Amniotic stem cell (primary cell): ENCODE data around the gene REEP1.

Experiments used
- DNase-seq: peaks from one replicate; lab custom pipeline; 2025; lab: John Stamatoyannopoulos, UW

The REEP1 gene

GRCh38 chr2:86305915-86306254 is 31.5 kb downstream of the REEP1 start:
- no peak for DNase-seq

- no peak for DNase-seq
Observed at GRCh38 chr2:86305195-86305914, 32.1 kb downstream of the REEP1 start.

DNA sequence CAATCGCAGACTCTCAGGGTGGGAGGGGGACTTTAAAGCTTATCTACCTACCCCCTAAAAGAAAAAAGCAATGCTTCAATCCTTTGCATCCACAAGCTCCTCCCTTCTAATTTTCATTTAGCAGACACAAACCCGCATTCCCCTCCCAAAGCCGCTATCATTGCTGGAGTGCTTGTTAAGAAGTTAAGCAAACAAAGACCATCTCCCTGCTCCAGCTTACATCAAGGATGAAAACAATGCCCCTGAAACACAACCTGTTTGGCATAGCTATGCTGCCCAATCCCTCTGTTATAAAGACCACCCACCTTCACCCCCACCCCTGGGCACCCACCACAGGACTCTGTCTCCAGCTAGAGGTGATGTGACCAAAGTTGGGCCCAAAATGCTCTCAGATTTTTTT is 33.0 kb downstream of the REEP1 start:
- no peak for DNase-seq

GRCh38 chr2:86302320-86302719 is 35.1 kb downstream of the REEP1 start:
- DNase-seq: no peak

GRCh38 chr2:86301711-86302202 is 35.7 kb downstream of the REEP1 start:
- no peak for DNase-seq

- DNase-seq: no peak
Observed at GRCh38 chr2:86301009-86301408, 36.4 kb downstream of the REEP1 start.

GRCh38 chr2:86300496-86300895 is 36.9 kb downstream of the REEP1 start:
- no peak for DNase-seq

GRCh38 chr2:86298411-86299390 is 38.7 kb downstream of the REEP1 start:
- DNase-seq: no peak

DNA sequence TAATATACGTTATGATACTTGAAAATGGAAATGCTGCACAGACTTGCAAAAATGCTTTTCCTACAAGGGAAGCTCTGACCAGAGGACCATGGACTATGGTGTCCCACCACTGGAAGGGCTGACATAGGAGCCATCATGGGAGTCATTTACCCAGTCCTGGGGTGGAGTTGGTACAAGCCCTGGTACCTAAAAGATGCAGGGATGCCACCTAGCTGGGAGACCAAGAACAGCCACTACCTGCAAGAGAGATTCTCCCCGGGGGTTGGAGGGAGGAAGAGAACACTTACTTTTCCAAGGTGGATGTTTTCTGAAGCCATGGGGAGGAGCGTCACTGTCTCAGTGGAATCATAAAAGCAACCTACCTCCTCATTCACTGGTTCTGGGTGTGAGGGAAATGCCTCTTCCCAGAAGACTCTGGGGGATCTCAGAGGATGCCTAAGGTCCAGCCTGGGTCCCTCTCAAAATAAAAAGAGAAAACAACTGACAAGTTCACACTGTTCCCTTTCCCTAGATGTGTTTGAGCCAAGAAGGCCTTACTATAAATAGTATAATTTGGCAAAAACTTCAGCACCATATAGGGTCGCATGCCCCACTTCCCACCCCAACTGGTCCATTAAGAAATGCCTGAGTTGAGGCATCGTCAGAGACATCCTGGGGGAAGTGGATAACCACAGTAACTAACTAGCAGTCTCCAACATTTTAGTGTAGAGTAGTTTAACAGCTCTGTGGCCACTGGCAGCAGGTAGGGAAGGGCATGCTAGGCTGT is 39.9 kb downstream of the REEP1 start:
- DNase-seq: no peak

- no peak for DNase-seq
Observed at GRCh38 chr2:86296947-86297346, 40.5 kb downstream of the REEP1 start.

GRCh38 chr2:86295066-86295465 is 42.4 kb downstream of the REEP1 start:
- DNase-seq: no peak

- DNase-seq: no peak
Observed at GRCh38 chr2:86293612-86294011, 43.8 kb downstream of the REEP1 start.

- no peak for DNase-seq
Observed at GRCh38 chr2:86292571-86293515, 44.6 kb downstream of the REEP1 start.

- no peak for DNase-seq
Observed at GRCh38 chr2:86291328-86291662, 46.1 kb downstream of the REEP1 start.

- no peak for DNase-seq
Observed at GRCh38 chr2:86290596-86291327, 46.7 kb downstream of the REEP1 start.

DNA sequence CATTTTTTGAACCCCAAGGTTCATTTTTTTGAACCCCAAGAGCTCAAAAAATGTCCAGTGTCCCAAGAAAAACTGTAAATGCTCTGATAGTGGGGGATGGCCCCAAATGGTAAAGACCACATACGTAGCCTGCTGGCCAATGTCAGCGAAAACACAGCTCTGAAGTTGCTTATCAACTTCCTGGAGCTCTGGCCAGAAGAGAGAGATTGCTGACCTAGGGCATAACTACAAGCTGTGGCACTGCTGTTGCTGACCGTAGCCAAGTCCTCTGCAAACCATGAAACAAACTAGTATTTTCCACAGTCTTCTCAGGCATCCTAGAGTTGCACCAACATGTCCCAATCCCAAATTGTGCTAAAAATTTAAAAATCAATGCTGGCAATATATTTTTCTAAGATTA is 50.9 kb downstream of the REEP1 start:
- DNase-seq: no peak

GRCh38 chr2:86285981-86286380 is 51.4 kb downstream of the REEP1 start:
- DNase-seq: no peak

- no peak for DNase-seq
Observed at GRCh38 chr2:86285571-86285970, 51.9 kb downstream of the REEP1 start.

GRCh38 chr2:86284987-86285386 is 52.4 kb downstream of the REEP1 start:
- no peak for DNase-seq

DNA sequence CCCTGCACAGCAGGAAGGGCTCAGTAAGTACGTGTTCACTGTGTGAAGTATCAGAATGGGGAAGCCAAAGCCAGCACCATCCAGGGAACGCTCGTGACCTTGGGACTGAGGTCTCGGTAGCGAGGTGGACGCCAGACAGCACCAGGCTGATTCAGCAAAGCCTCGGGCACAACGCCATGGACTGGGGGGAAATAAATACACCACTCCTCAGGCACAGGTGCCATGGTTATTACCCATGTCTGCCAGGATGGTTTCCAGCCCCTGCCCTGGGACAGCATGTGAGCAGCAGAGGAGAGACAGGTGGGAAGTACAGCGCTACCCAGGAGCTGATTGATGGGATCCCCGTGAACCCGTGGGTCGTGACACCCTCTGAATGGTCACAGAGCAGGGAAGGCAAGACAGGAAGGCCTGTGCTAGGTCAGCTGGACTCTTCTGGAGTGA is 53.0 kb downstream of the REEP1 start:
- DNase-seq: no peak
